Activated CD4-positive, CD25-positive, alpha-beta regulatory T cell (primary cell): ENCODE measurements around the gene LMO4.

Experiments
- DNase-seq, 4 experiments: peaks; one replicate each; lab custom pipeline; 2025; lab: John Stamatoyannopoulos, UW

Gene LMO4

DNA sequence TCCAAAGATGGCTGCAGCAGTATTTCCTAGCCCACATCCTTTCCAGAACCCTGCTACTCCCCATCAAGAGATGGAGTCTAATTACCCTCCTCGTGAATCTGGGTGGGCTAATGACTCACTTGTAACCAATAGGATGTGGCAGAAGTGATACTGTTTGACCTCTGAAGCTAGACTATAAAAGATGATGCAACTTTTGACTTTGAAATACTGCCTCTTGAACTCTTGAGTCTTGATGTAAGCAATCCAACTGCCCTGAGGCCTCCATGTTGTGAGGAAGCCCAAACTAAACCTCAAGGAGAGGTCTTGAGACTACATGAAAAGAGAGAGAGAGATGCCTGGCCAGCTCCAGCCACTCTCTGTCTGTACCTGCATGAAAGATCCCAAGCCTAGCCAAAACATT lies 29.5 kb downstream of the LMO4 start:
- DNase-seq = no peak

- DNase-seq = no peak
Measured at GRCh38 chr1:87359586-87359985, 30.9 kb downstream of the LMO4 start.

GRCh38 chr1:87362063-87362833 lies 33.6 kb downstream of the LMO4 start:
- no peak for DNase-seq

DNA sequence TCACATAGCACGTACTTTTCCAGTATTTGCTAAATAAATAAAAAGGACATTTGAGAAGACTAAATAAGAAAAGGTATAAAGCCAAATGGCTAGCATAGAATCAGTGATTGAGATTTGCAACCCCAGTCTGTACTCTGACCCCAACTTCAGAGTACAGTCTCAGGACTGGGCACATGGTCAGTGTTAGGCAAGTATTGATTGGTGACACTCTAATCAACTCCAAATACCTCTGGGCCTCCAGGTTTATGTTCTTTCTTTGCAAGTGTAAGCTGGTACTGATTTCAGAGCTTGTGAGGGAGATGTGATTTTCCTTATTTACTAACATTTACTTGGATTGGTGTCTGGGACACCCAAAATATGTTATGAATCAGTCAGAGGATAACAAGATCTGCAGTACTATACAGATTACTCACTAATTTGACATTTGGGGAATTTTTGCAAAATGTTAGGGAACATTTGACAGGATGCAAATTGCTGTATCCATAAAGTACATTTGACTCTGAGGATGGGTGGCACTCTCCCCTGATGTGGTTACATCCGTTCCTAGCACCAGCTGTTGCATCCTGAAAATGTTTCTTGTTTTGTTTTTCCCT lies 34.2 kb downstream of the LMO4 start:
- DNase-seq = no peak

DNA sequence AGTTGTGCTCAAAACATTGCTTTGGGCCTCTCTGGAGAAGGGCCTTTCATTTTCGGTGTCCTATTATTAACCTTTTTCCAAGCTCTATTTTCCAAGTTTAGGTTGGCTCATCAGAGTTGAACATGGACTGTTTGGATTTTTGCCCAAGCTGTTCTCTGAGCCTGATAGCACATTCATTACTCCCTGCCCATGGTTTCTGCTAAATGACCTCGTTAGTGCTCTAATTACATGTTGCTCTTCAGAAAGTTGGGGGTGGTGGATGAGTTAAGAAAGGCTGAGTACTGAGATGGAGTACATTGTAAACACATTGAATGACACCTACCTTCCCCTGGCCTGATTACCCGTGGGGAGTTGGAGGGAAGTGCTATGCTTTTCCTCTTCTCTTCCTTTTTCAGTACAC lies 38.9 kb downstream of the LMO4 start:
- no peak for DNase-seq

GRCh38 chr1:87368907-87369306 lies 40.2 kb downstream of the LMO4 start:
- DNase-seq = no peak

GRCh38 chr1:87369736-87370478 lies 41.2 kb downstream of the LMO4 start:
- no peak for DNase-seq

GRCh38 chr1:87370544-87370943 lies 41.9 kb downstream of the LMO4 start:
- DNase-seq = no peak

GRCh38 chr1:87379306-87379705 lies 50.6 kb downstream of the LMO4 start:
- DNase-seq = no peak

- no peak for DNase-seq
Measured at GRCh38 chr1:87386217-87386790, 57.6 kb downstream of the LMO4 start.

DNA sequence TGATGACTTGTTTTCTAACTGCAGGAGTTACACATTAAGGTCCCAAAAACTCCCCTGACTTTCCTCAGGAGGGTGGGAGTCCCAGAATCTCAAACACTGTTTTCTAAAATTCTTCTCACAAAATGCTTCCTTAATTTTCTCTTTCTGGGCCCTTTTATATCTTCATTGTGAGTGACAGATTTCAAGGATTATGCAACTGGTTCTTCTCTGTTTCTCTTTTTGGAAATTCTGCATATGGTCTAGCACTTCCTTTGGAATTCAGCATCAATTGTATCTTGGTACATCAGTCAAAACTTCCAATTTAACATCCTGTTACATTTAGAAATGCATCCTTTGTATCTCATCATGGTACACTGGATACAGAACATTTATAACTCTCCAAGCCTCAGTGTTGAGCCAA lies 59.7 kb downstream of the LMO4 start:
- DNase-seq = no peak

DNA sequence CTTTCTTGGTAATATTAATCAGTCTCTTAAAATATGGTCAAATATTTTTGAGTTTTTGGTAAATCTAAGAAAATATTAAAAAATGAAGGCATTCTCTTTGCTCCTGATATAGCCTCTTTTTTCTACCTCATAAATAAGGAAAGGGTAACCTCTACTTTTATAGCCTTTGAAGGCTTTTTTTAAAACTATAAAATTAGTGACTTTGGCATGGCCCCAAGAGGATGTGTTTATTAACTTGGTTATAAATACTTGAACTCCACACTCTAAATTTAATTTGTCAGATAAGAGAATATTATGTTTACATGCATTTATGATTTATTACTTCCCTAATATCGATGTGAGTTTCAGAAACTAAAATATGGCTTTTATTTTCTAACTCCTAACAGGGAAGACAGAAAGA lies 60.3 kb downstream of the LMO4 start:
- DNase-seq = no peak

DNA sequence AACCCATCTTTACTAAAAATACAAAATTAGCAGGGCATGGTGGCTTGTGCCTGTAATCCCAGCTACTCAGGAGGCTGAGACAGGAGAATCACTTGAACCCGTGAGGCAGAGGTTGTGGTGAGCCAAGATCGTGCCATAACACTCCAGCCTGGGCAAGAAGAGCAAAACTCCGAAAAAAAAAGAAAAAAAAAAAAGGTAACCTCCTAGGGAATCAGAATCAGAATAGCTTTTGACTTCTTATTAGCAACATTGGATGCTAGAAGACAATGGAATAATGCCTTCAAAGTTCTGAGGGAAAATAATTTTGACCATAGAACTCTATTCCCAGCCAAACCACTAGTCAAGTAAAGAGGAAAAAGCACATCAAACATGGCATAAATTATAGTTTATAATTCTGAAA lies 60.9 kb downstream of the LMO4 start:
- DNase-seq = no peak

DNA sequence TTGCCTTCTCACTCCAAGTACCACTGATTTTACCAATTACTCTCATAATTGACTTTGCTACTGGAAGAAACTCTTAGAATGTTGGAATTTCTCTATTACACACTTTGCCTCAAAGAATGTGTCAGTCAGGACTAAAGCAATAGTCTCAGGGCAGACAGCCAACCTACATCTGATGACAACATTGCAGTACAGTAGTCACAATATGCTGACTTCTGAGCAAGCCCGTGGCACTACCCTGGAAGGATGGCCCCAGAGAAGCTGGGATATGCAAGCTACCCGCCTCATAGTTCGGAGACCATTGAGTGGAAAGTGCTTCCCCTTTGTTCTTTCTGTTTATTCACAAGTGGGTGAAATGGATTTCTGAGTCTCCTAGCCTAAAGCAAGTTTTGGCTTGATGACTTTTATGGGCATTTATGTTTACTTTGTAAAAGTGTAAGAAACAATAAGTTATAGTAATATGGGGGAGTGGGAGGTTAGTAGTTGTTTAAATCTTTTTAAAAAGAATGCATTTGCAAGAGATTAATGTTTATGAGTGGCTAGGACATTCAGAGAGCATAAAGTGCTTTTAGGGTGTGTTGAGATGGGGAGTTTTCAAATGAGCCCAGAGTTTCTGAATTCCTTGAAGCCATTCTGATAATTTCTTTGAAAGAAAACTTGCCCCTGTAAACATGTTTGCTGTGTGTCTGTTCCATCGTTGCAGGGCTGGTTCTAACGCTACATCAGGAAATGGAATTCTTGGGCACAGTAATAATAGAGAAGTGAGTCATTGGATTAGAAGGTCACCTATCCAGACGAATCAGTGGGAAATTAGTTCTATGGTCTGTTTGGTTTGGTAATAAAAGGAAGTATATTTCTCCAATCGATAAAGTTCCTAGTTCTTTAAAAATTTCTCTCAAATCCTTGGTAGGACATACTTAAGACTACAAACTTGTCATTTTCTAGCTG lies 63.8 kb downstream of the LMO4 start:
- DNase-seq = no peak

DNA sequence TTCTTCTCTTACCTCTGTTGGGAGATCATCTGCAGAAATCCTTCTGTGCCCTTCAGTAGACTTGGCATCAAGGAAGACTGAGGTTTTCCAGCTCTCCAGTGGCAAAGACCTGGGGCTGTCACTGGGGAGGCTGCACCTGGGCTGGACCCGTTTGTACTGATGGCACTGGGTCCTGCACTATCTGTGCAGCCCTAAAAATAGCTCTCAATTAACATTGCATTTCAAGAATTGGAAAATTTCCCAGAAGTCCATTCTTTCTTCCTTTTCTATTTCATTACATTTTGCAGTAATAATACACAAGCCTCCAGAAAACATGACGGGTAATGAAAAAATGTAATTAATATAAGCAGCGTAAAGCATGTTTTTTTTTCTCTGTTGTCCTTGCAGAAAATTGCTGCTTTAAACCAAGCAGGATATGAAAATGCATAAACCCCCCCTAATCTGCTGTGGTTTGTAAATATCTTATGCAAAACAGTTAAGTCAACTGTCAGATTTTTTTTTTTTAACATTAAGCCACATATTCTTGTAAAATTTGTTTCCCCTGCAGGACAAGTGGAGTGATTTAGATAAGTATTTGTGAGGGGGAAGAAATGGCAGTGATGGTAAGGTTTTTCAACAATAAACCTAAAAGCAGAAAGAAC lies 64.9 kb downstream of the LMO4 start:
- DNase-seq = no peak

DNA sequence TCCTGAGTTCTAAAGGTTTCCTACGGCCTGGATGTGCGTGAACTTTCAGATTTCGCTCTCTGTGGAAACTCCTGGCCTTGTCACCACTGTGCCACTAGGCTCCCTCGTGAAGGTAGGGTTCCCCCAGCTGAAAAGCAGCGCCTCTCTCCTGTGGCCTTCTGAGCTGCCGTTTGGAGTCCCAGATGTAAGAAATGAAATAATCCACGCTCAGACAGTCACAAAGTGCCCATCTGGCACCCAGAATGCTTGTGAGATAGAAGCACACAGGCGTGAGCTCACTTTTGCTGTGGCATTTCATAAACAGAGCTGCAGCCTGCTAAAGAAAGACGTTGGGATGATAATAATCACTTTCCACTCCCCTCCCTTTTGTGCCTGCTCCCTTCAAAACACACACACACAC lies 65.8 kb downstream of the LMO4 start:
- DNase-seq = no peak

DNA sequence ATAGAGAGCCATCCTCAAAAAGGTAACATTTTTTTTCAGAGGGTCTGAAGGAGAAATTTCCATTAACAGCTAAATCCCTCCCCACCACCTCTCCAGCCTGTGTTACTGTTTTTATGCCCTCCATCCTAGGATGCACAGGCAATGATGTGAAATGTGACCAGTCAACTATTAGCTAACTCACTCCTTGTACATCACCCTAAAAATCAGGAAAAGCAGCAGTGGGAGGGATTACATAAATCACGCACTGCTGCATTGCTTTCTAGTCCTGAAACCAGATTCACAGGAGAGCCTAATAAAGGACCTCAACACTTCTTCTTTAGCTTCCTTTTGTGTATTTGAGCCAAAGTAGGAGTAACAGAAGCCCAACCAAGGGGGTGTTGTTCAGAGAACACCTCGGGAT lies 66.3 kb downstream of the LMO4 start:
- DNase-seq = no peak
